ENCODE results near the gene CETN2. TPM values are rescaled to one million over a fixed set of nuclear protein-coding genes. Genes with fewer than 3 reads are reported as not detected.
A peak's percentile ranks its signal among the peaks of the same experiment; 100 is the strongest.
"Not testable (repeated sequence)": the region's sequence is repeated elsewhere in the genome, so short reads cannot be mapped to it uniquely, and the experiment has no call there.

Gene CETN2
- total RNA-seq, 2 donors from 2014 or later: 19.0 to 20.4 TPM

- TF ChIP-seq CTCF (IDR thresholded peaks at IDR 0.05): no peak
- intact Hi-C loops (cut with DNase I): no loop called here
- no peak overlapping the region for H3K27ac ChIP-seq
These were observed 16.5 kb downstream of the CETN2 start for GRCh38 chrX:152814048-152814447.

GRCh38 chrX:152813206-152813605, 17.4 kb downstream of the CETN2 start:
- Histone ChIP-seq H3K9me3 (no peaks in the 10 kb centered on the region), H3K27me3 (no peaks in the 10 kb centered on the region), H3K9ac (ENCODE audit: low read depth in 2 of 2, low read length in 2 of 2) (peak overlapping the region in 1 of 2 donors; percentile 0), H3K4me1 (no peaks in the 10 kb centered on the region), H3K36me3 (no peaks in the 10 kb centered on the region), H3K27ac (no peak overlapping the region), H3K4me3 (no peak overlapping the region)
- intact Hi-C loops (cut with DNase I): no loop called here
- TF ChIP-seq CTCF (IDR thresholded peaks at IDR 0.05): no peak
- no peak for DNase-seq

More at GRCh38 chrX:152814048-152814447, 16.5 kb downstream of the CETN2 start:
- no peaks in the 10 kb centered on the region for H3K4me1 ChIP-seq
- H3K36me3 ChIP-seq: no peaks in the 10 kb centered on the region
- H3K9ac ChIP-seq (ENCODE audit: low read depth in 2 of 2, low read length in 2 of 2): no peak overlapping the region
- no peaks in the 10 kb centered on the region for H3K9me3 ChIP-seq
- no peak for DNase-seq
- H3K27me3 ChIP-seq: no peaks in the 10 kb centered on the region
- H3K4me3 ChIP-seq: no peak overlapping the region

GRCh38 chrX:152810403-152810802, 20.2 kb downstream of the CETN2 start:
- no peaks in the 10 kb centered on the region for H3K36me3 ChIP-seq
- H3K27ac ChIP-seq: no peak overlapping the region
- H3K9ac ChIP-seq (ENCODE audit: low read depth in 2 of 2, low read length in 2 of 2): no peak overlapping the region
- H3K4me1 ChIP-seq: no peaks in the 10 kb centered on the region
- no peaks in the 10 kb centered on the region for H3K9me3 ChIP-seq
- no peak for TF ChIP-seq CTCF (IDR thresholded peaks at IDR 0.05)
- no peaks in the 10 kb centered on the region for H3K27me3 ChIP-seq
- no peak for DNase-seq
- no peak overlapping the region for H3K4me3 ChIP-seq
- intact Hi-C loops (cut with DNase I): no loop called here

DNA sequence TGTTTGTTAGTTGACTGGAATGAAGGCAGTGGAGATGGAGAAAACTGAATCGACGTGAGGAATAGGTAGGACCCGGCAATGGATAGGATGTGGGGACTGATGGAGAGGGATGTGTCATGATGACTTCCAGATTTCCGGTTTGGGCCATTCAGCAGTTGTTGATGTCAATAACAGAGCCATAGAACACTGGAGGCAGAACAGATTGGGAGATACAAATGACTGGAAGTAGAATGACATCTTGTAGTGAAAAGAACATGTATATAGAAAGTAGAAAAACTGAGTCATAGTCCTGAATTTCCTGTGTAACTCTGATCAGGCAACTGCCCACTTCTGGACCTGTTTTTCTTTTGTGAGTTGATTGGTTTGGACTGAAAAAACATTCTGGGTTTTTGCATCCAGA, 24.5 kb downstream of the CETN2 start:
- Histone ChIP-seq H3K9ac (ENCODE audit: low read depth in 2 of 2, low read length in 2 of 2) (no peak overlapping the region), H3K4me1 (no peaks in the 10 kb centered on the region), H3K27me3 (no peaks in the 10 kb centered on the region), H3K4me3 (no peak overlapping the region), H3K27ac (no peak overlapping the region), H3K9me3 (no peaks in the 10 kb centered on the region), H3K36me3 (no peaks in the 10 kb centered on the region)
- no peak for TF ChIP-seq CTCF (IDR thresholded peaks at IDR 0.05)
- no peak for DNase-seq
- intact Hi-C loops (cut with DNase I): no loop called here

GRCh38 chrX:152798945-152799344, 31.6 kb downstream of the CETN2 start:
- no peak overlapping the region for H3K27ac ChIP-seq
- H3K9ac ChIP-seq (ENCODE audit: low read depth in 2 of 2, low read length in 2 of 2): no peak overlapping the region
- intact Hi-C loops (cut with DNase I): no loop called here
- H3K36me3 ChIP-seq: no peaks in the 10 kb centered on the region
- no peak for DNase-seq
- H3K4me3 ChIP-seq: no peak overlapping the region
- H3K4me1 ChIP-seq: no peaks in the 10 kb centered on the region
- no peak for TF ChIP-seq CTCF (IDR thresholded peaks at IDR 0.05)
- no peaks in the 10 kb centered on the region for H3K27me3 ChIP-seq
- H3K9me3 ChIP-seq: no peaks in the 10 kb centered on the region

GRCh38 chrX:152787062-152787461, 43.5 kb downstream of the CETN2 start:
- H3K4me1 ChIP-seq; H3K27ac ChIP-seq; H3K9ac ChIP-seq (ENCODE audit: low read depth in 2 of 2, low read length in 2 of 2); H3K9me3 ChIP-seq; DNase-seq; H3K36me3 ChIP-seq; H3K4me3 ChIP-seq; intact Hi-C loops (cut with DNase I); H3K27me3 ChIP-seq: not testable (repeated sequence)

Other genes with a start within 250 kb of the CETN2 start
- gene GABRQ, start 192.9 kb downstream of the CETN2 start, total RNA-seq: under 1 TPM in 1 of 2 donors, not detected in 1; 0.03 TPM
- under 1 TPM in 1 of 2 donors, not detected in 1; 0.40 TPM for gene MAGEA3, start 132.0 kb downstream of the CETN2 start, total RNA-seq
- not detected for gene CSAG2, start 121.5 kb downstream of the CETN2 start, total RNA-seq
- gene MAGEA2B, start 116.1 kb downstream of the CETN2 start, total RNA-seq: under 1 TPM in 1 of 2 donors, not detected in 1; 0.62 TPM
- not detected for gene CSAG1, start 97.0 kb downstream of the CETN2 start, total RNA-seq
- gene MAGEA12, start 97.0 kb downstream of the CETN2 start, total RNA-seq: under 1 TPM in 1 of 2 donors, not detected in 1; 0.20 TPM
- gene MAGEA2, start 76.9 kb downstream of the CETN2 start, total RNA-seq: not detected
- not detected for gene CSAG3, start 71.5 kb downstream of the CETN2 start, total RNA-seq
- gene MAGEA6, start 61.1 kb downstream of the CETN2 start, total RNA-seq: under 1 TPM in 1 of 2 donors, not detected in 1; 0.32 TPM
- 10 to 100 TPM; 25.3 to 28.8 TPM for gene NSDHL, start 306 bp upstream of the CETN2 start, total RNA-seq
- 1 to 10 TPM; 3.6 to 4.5 TPM for gene ZNF185, start 67.3 kb upstream of the CETN2 start, total RNA-seq
- gene PNMA5, start 163.4 kb upstream of the CETN2 start, total RNA-seq: not detected
- gene PNMA3, start 225.7 kb upstream of the CETN2 start, total RNA-seq: under 1 TPM; 0.15 to 0.21 TPM
- under 1 TPM; 0.17 to 0.37 TPM for gene PNMA6A, start 241.7 kb upstream of the CETN2 start, total RNA-seq

All from colonic mucosa (tissue), 4 donors.